Fibroblast of the aortic adventitia (primary cell): ENCODE data around the gene COX17. TPM values are rescaled to one million over a fixed set of nuclear protein-coding genes. Genes with fewer than 3 reads are reported as not detected.

Source experiments
- DNase-seq: peaks from one replicate; pipeline ENCODE4 v3.0.0-alpha.2; 2010; ENCODE audit warnings: low read depth
- H3K4me3 ChIP-seq: 2 replicates; pipeline ENCODE4 v1.5.1; 2011; ENCODE audit warnings: low read depth, mild to moderate bottlenecking, control low read depth, low read length, moderate library complexity
- CTCF ChIP-seq: IDR thresholded peaks from 2 replicates; pipeline ENCODE4 v1.5.1; 2011; ENCODE audit warnings: mild to moderate bottlenecking, low read length, control low read depth, inconsistent platforms; ENCODE audit not compliant: insufficient read depth
- total RNA-seq: library from RNA; depleted of rRNA; stranded (reverse); fragments of >200 nt; gene quantifications from 2 replicates; pipeline ENCODE4 v1.2.3, GENCODE V29; 2012; ENCODE audit warnings: low replicate concordance

COX17 gene
- total RNA-seq, 1 donor = 17.0 TPM

GRCh38 chr3:119676020-119676419, 1.2 kb downstream of the COX17 start:
- H3K4me3 ChIP-seq = peak overlapping the region; percentile 83
- no peak for DNase-seq
- no peak for TF ChIP-seq CTCF

DNA sequence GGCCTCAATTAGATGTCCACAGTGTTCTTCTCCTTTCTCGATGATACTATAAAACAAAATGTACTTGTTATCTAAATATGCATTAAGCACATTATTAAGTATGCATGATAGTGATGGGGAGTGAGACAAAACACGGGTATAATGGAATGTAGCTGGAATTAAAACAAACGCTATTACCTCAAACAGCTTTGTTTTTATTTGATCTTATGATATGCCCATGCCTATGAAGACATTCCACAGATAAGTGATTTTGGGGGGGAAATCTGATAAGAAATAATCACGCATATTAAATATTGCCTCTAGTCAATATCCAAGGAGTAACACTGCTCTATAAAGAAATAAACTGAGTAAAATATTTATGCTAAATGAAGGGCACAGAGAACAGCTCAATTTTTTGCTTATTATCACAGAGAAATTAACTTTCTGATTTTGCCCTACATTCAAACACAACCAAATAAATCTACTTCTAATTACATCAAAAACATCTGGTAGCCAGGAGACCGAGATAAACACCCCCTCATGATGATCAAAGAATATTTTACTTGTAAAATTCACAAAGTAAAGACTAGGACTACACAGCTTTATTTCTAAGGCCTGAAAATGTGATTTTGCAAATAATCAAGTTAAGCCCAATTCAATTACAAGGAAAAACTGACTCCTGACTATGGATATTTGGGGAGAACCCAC, 1.9 kb downstream of the COX17 start:
- DNase-seq = no peak
- TF ChIP-seq CTCF = no peak
- H3K4me3 ChIP-seq = no peak overlapping the region

GRCh38 chr3:119673875-119674274, 3.3 kb downstream of the COX17 start:
- DNase-seq = no peak

DNA sequence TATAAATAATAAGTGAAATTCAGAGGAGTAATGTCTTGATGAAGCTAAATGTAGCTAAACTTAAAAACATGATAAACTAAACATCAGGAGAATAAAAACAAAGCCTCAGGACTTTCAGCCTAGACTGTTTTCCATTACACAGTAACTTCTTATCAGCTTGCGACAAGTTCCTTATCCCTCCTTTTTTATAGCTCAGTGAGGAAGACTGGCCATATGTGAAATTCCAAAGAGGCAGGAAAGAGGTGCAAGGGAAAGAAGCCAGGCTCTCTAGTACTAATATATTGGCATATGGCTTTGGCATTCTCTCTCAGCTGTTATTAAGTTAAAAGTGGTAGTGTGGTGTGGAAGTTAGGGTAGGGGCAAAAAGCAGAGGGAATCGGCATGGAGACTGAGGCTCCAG, 4.4 kb downstream of the COX17 start:
- no peak overlapping the region for H3K4me3 ChIP-seq
- peak; percentile 7 for DNase-seq
- TF ChIP-seq CTCF = no peak

More at GRCh38 chr3:119673875-119674274, 3.3 kb downstream of the COX17 start:
- no peak overlapping the region for H3K4me3 ChIP-seq
- TF ChIP-seq CTCF = no peak

GRCh38 chr3:119669906-119670570, 7.2 kb downstream of the COX17 start:
- peak; percentile 15 for DNase-seq
- TF ChIP-seq CTCF = no peak
- H3K4me3 ChIP-seq = no peak overlapping the region

GRCh38 chr3:119665954-119666559, 11.1 kb downstream of the COX17 start:
- DNase-seq = no peak
- H3K4me3 ChIP-seq = no peak overlapping the region
- TF ChIP-seq CTCF = no peak
